IMR-90 (cell line): ENCODE measurements around the gene STX18. TPM values are rescaled to one million over a fixed set of nuclear protein-coding genes. Genes with fewer than 3 reads are reported as not detected.
"Not testable (repeated sequence)": the region's sequence is repeated elsewhere in the genome, so short reads cannot be mapped to it uniquely, and the experiment has no call there.

Experiments
- ATAC-seq: fragments of 200-7000 bp; cut with Tn5 transposase; 2 replicates; pipeline ENCODE4 v1.9.1; 2020; ENCODE audit warnings: low read depth, mild to moderate bottlenecking, moderate library complexity
- BruUV-seq: library from RNA; stranded (reverse); fragments of 400-500 nt; replicated peaks from 2 replicates; lab custom pipeline; 2021; lab: Mats Ljungman, UMichigan
- CTCF ChIA-PET: fragments of 300-600 bp; formaldehyde crosslinking; extraction: SDS; loops from one replicate; lab custom pipeline; 2021; ENCODE audit warnings: antibody characterized with exemption; lab: Yijun Ruan, JAX
- POLR2A ChIA-PET: fragments of 300-600 bp; sonication (Branson Sonifier 250); formaldehyde crosslinking; loops from one replicate; lab custom pipeline; 2022; ENCODE audit warnings: antibody characterized with exemption; ENCODE audit not compliant: unreplicated experiment; lab: Charles Lee
- DNase-seq: peaks from one replicate; pipeline ENCODE4 v3.0.0; 2013
- H2AFZ ChIP-seq: replicated peaks from 2 replicates; pipeline ENCODE3; 2013; ENCODE audit warnings: low read length, mild to moderate bottlenecking; ENCODE audit not compliant: poor library complexity
- H2AK5ac ChIP-seq: 2 replicates; pipeline ENCODE4 v1.6.1; 2013; ENCODE audit warnings: low read depth, low read length, inconsistent platforms
- H2AK9ac ChIP-seq: replicated peaks from 2 replicates; pipeline ENCODE3; 2013; ENCODE audit warnings: mild to moderate bottlenecking, low read depth, low read length, moderate library complexity; ENCODE audit not compliant: poor library complexity
- H2BK120ac ChIP-seq: 2 replicates; pipeline ENCODE4 v1.6.1; 2013; ENCODE audit warnings: low read depth, low read length, inconsistent platforms
- H2BK15ac ChIP-seq: 3 replicates; pipeline ENCODE4 v1.6.1; 2013; ENCODE audit warnings: low read depth, low read length, inconsistent platforms
- H2BK20ac ChIP-seq: 2 replicates; pipeline ENCODE4 v1.6.1; 2013; ENCODE audit warnings: low read depth, mild to moderate bottlenecking, inconsistent platforms, low read length, moderate library complexity
- H2BK5ac ChIP-seq: 2 replicates; pipeline ENCODE4 v1.6.1; 2013; ENCODE audit warnings: mild to moderate bottlenecking, low read depth, low read length, inconsistent platforms; ENCODE audit not compliant: poor library complexity, severe bottlenecking
- H3K14ac ChIP-seq: replicated peaks from 2 replicates; pipeline ENCODE4 v1.6.1; 2013; ENCODE audit warnings: low read depth, low read length, inconsistent platforms
- H3K18ac ChIP-seq: 2 replicates; pipeline ENCODE4 v1.6.1; 2013; ENCODE audit warnings: low read depth, low read length, control low read depth
- H3K23ac ChIP-seq: 2 replicates; pipeline ENCODE4 v1.6.1; 2013; ENCODE audit warnings: low read depth, low read length, inconsistent platforms
- H3K27ac ChIP-seq: 2 replicates; pipeline ENCODE4 v1.5.1; 2013; ENCODE audit warnings: mild to moderate bottlenecking, control low read depth, low read length; ENCODE audit not compliant: insufficient read depth
- H3K27me3 ChIP-seq: 2 replicates; pipeline ENCODE4 v1.6.1; 2013; ENCODE audit warnings: low read length; ENCODE audit not compliant: control insufficient read depth, insufficient read depth
- H3K36me3 ChIP-seq: 2 replicates; pipeline ENCODE4 v1.6.1; 2013; ENCODE audit warnings: low read length, mixed read lengths; ENCODE audit not compliant: control insufficient read depth, insufficient read depth
- H3K4ac ChIP-seq: 2 replicates; pipeline ENCODE4 v1.6.1; 2013; ENCODE audit warnings: low read depth, low read length, inconsistent platforms
- H3K4me1 ChIP-seq: 2 replicates; pipeline ENCODE4 v1.6.1; 2013; ENCODE audit warnings: low read length, mixed read lengths; ENCODE audit not compliant: control insufficient read depth, insufficient read depth
- H3K4me2 ChIP-seq: 2 replicates; pipeline ENCODE4 v1.6.1; 2013; ENCODE audit warnings: low read depth, mild to moderate bottlenecking, control low read depth, low read length, moderate library complexity
- H3K4me3 ChIP-seq: 2 replicates; pipeline ENCODE4 v1.5.1; 2013; ENCODE audit warnings: low read depth, mild to moderate bottlenecking, control low read depth, low read length, moderate library complexity; ENCODE audit not compliant: insufficient read depth
- H3K56ac ChIP-seq: 2 replicates; pipeline ENCODE4 v1.6.1; 2013; ENCODE audit warnings: low read length, inconsistent platforms; ENCODE audit not compliant: insufficient read depth; ENCODE audit errors: extremely low read depth
- H3K79me1 ChIP-seq, 2 experiments: 2 replicates each; pipeline ENCODE4 v1.6.1; 2013; ENCODE audit warnings: low read length in 2 of 2, inconsistent platforms in 1 of 2, low read depth in 1 of 2
- H3K9ac ChIP-seq: 2 replicates; pipeline ENCODE4 v1.6.1; 2013; ENCODE audit warnings: low read depth, low read length, control low read depth
- H3K9me1 ChIP-seq: 2 replicates; pipeline ENCODE4 v1.6.1; 2013; ENCODE audit warnings: low read length, inconsistent platforms; ENCODE audit not compliant: insufficient read depth
- H3K9me3 ChIP-seq: 2 replicates; pipeline ENCODE4 v1.6.1; 2013; ENCODE audit warnings: low read length; ENCODE audit not compliant: control insufficient read depth, insufficient read depth
- H4K20me1 ChIP-seq: 2 replicates; pipeline ENCODE4 v1.6.1; 2013; ENCODE audit warnings: low read length, inconsistent platforms; ENCODE audit not compliant: insufficient read depth
- H4K5ac ChIP-seq: 2 replicates; pipeline ENCODE4 v1.6.1; 2013; ENCODE audit warnings: mild to moderate bottlenecking, low read depth, low read length, control low read depth
- H4K8ac ChIP-seq, 2 experiments: 2 replicates each; pipeline ENCODE4 v1.6.1; 2013; ENCODE audit warnings: low read depth in 2 of 2, low read length in 2 of 2, control low read depth in 1 of 2, inconsistent platforms in 1 of 2
- H4K91ac ChIP-seq: 2 replicates; pipeline ENCODE4 v1.6.1; 2013; ENCODE audit warnings: low read depth, low read length, inconsistent platforms; ENCODE audit not compliant: insufficient read depth
- WGBS, 2 experiments: methylation state at CpG; one replicate each; pipeline versions ENCODE4 v1.1.5 to v1.1.7; 2013; ENCODE audit warnings: missing lambda C conversion rate in 2 of 2; ENCODE audit not compliant: insufficient read length in 1 of 2; ENCODE audit errors: extremely low coverage in 2 of 2; 5-methylcytosine and 5-hydroxymethylcytosine counted together
- dilution Hi-C: fragments of 300-500 bp; cut with HindIII; formaldehyde crosslinking; loops from one replicate; pipeline ENCODE4 v1.14.3; 2018; ENCODE audit warnings: low sequenced_read_pairs; ENCODE audit not compliant: unreplicated experiment
- in situ Hi-C: fragments of 300-500 bp; cut with MboI; formaldehyde crosslinking; loops from 3 replicates; pipeline ENCODE4 v1.14.3; 2019; ENCODE audit warnings: low sequenced_read_pairs, inconsistent platforms, mixed read lengths
- intact Hi-C: fragments of 100-400 bp; cut with micrococcal nuclease; formaldehyde crosslinking; loops from 2 replicates; pipeline ENCODE4 v1.10.0; 2022
- polyA plus RNA-seq, 3 experiments: library from polyadenylated mRNA; depleted of rRNA; stranded (reverse); fragments of >200 nt; gene quantifications; 2 replicates each; pipeline ENCODE4 v1.2.3, GENCODE V29; 2012; ENCODE audit warnings: low replicate concordance in 1 of 3
- total RNA-seq: library from RNA; depleted of rRNA; stranded (reverse); fragments of >200 nt; gene quantifications from 2 replicates; pipeline ENCODE4 v1.2.3, GENCODE V29; 2012

STX18 gene
- total and polyA plus RNA-seq, 2 of the 4 experiments (the other 2 are of a cell fraction) = 20.1 to 23.4 TPM

DNA sequence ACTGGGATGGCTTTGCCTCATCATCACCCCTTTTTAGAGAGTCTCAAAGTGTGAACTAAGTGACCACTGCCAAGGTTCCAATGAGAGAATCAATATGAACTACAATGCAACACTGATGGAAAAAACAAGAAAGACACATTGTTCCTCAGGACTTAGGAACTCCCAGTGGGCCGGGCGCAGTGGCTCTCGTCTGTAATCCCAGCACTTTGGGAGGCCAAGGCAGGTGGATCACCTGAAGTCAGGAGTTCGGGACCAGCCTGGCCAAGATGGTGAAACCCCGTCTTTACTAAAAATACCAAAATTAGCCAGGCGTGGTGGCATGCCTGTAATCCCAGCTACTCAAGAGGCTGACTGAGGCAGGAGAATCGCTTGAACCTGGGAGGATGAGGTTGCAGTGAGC, 119.7 kb downstream of the STX18 start:
- H2BK20ac ChIP-seq, H4K20me1 ChIP-seq, H3K79me1 ChIP-seq, DNase-seq, H3K18ac ChIP-seq, H3K14ac ChIP-seq, CTCF ChIA-PET, H3K9me1 ChIP-seq, H2BK5ac ChIP-seq, H4K91ac ChIP-seq, H4K5ac ChIP-seq, H3K9me3 ChIP-seq, H2BK120ac ChIP-seq, intact Hi-C loops, H4K8ac ChIP-seq, dilution Hi-C loops, H2AK9ac ChIP-seq, H3K4me1 ChIP-seq, H2BK15ac ChIP-seq, BruUV-seq, H2AK5ac ChIP-seq, ATAC-seq, POLR2A ChIA-PET, H3K23ac ChIP-seq, H3K27me3 ChIP-seq, H3K4me2 ChIP-seq, in situ Hi-C loops, H3K9ac ChIP-seq, H2AFZ ChIP-seq, H3K4me3 ChIP-seq, H3K27ac ChIP-seq, H3K56ac ChIP-seq, H3K4ac ChIP-seq: not testable (repeated sequence)
- 100% methylated on average over 3 of the region's 7 CpGs; no CpG with 5 or more reads in 1 of the 2 experiments for WGBS, 2 experiments
- peaks cover 40% of the 10 kb centered on the region for H3K36me3 ChIP-seq
